Upper lobe of left lung (tissue), 4 donors: Measurements from ENCODE around the gene SPDEF.

Experiments
- POLR2A ChIP-seq, 4 donors: fragments of 450-650 bp; IDR thresholded peaks; one replicate each; pipeline ENCODE4 v1.5.1; 2016 to 2017; ENCODE audit warnings: antibody characterized with exemption in 4 of 4, mild to moderate bottlenecking in 2 of 4
- TF ChIP-seq, protein P1 (sequence below), 6 experiments: fragments of 450-650 bp in 4 of 6; fragments of 200-600 bp in 2 of 6; sonication (generic) in 2 of 6; IDR thresholded peaks; one replicate each; pipeline ENCODE4 v1.5.1; 2016 to 2019; ENCODE audit warnings: antibody characterized with exemption in 6 of 6

DNA sequence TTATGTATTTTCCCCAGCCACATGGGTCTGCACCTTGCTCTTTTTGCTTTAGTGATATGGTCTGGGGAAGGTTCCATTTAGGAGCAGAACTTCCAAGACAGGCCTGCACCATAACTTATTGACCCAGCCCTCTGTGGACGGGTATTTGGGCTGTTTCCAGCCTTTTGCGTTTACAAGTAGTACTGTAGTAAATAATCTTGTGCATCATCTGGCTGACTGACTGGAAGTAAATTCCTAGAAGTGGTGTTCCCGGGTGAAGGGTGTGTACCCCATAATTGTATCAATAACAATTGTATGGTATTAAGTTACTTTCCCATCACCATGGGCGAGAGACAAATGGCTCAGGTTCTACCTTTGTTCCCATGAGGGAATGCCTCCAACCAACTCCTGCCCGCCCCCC lies 31.6 kb downstream of the SPDEF start:
- TF ChIP-seq POLR2A (IDR thresholded peaks at IDR 0.05), result no peak
- TF ChIP-seq, protein P1, sequence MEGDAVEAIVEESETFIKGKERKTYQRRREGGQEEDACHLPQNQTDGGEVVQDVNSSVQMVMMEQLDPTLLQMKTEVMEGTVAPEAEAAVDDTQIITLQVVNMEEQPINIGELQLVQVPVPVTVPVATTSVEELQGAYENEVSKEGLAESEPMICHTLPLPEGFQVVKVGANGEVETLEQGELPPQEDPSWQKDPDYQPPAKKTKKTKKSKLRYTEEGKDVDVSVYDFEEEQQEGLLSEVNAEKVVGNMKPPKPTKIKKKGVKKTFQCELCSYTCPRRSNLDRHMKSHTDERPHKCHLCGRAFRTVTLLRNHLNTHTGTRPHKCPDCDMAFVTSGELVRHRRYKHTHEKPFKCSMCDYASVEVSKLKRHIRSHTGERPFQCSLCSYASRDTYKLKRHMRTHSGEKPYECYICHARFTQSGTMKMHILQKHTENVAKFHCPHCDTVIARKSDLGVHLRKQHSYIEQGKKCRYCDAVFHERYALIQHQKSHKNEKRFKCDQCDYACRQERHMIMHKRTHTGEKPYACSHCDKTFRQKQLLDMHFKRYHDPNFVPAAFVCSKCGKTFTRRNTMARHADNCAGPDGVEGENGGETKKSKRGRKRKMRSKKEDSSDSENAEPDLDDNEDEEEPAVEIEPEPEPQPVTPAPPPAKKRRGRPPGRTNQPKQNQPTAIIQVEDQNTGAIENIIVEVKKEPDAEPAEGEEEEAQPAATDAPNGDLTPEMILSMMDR (IDR thresholded peaks at IDR 0.05), result no peak
